Stimulated activated CD4-positive, alpha-beta T cell treated with anti-CD3 and anti-CD28 coated beads, Interleukin-2, amount 100 ng/mL, for 4 hours (primary cell): ENCODE data around the gene CHRDL2.

ENCODE experiments used
- DNase-seq: peaks from one replicate; pipeline ENCODE4 v3.0.0-alpha.2; 2020; ENCODE audit warnings: low read depth

Gene CHRDL2

GRCh38 chr11:74748211-74749126, 17.2 kb upstream of the CHRDL2 start, which contains the start of gene RNF169:
Gene RNF169, plus strand, starts transcription at chr11:74748849. Its CDS starts 32 bp downstream, at chr11:74748881.
- peak; percentile 84 for DNase-seq

GRCh38 chr11:74746868-74747267, 15.6 kb upstream of the CHRDL2 start:
- no peak for DNase-seq

GRCh38 chr11:74744277-74744676, 13.1 kb upstream of the CHRDL2 start:
- DNase-seq: no peak

GRCh38 chr11:74743640-74744039, 12.4 kb upstream of the CHRDL2 start:
- DNase-seq: no peak

GRCh38 chr11:74742070-74742469, 10.8 kb upstream of the CHRDL2 start:
- no peak for DNase-seq

GRCh38 chr11:74739546-74740270, 8.5 kb upstream of the CHRDL2 start:
- peak; percentile 30 for DNase-seq

GRCh38 chr11:74736031-74736430, 4.8 kb upstream of the CHRDL2 start:
- DNase-seq: no peak

GRCh38 chr11:74735365-74735928, 4.2 kb upstream of the CHRDL2 start:
- DNase-seq: no peak

GRCh38 chr11:74734559-74734925, 3.3 kb upstream of the CHRDL2 start:
- DNase-seq: no peak

GRCh38 chr11:74730571-74731260, 510 bp downstream of the CHRDL2 start:
- no peak for DNase-seq

GRCh38 chr11:74729397-74729796, 1.8 kb downstream of the CHRDL2 start:
- DNase-seq: no peak

- DNase-seq: peak; percentile 36
Observed at GRCh38 chr11:74726547-74727182, 4.6 kb downstream of the CHRDL2 start.

GRCh38 chr11:74725701-74726100, 5.5 kb downstream of the CHRDL2 start:
- DNase-seq: no peak

GRCh38 chr11:74723511-74723910, 7.7 kb downstream of the CHRDL2 start:
- no peak for DNase-seq

- DNase-seq: no peak
Observed at GRCh38 chr11:74721479-74721835, 9.8 kb downstream of the CHRDL2 start.

GRCh38 chr11:74720596-74721478, 10.4 kb downstream of the CHRDL2 start:
- no peak for DNase-seq

GRCh38 chr11:74719011-74719410, 12.2 kb downstream of the CHRDL2 start:
- DNase-seq: no peak

- DNase-seq: no peak
Observed at GRCh38 chr11:74717221-74717969, 13.8 kb downstream of the CHRDL2 start.

- DNase-seq: no peak
Observed at GRCh38 chr11:74714904-74715303, 16.3 kb downstream of the CHRDL2 start.

- no peak for DNase-seq
Observed at GRCh38 chr11:74713686-74714085, 17.5 kb downstream of the CHRDL2 start.
